Activated naive CD4-positive, alpha-beta T cell (primary cell): ENCODE results near the gene PRDM16.

Source experiments
- DNase-seq, 4 experiments: peaks; one replicate each; lab custom pipeline; 2025; lab: John Stamatoyannopoulos, UW

PRDM16 gene

DNA sequence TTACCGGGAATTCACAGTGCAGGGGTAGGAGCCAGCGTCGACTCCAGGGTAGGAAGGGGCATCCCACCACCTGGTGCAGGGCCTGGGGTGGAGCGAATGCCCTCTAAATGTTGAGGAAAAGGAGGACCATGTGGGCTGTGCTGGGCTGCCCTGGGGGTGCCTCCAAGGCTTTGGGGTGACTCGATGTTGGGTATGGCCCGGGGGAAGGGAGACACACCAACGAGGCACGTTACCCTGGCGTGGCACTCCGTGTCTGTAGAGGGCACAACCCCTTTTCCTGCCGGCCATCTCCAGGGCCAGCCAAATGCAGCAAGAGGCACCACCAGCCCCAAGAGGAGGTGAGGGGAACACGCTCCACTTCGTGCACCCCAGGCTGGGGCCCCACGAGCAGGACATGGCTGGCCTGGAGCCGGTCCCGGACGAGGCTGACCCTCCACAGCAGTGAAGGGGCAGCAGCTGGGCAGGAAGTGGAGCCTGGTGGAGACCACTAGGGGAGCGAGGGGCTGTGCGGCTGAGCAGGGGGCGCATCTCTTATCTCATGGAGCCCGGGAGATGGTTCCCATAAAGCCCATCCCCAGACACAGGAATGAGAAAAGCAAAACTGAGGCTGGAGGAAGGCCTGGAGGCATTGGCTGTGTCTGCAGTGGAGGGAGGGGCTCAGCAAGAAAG lies 36.5 kb upstream of the PRDM16 start:
- DNase-seq: no peak

- DNase-seq: peak in 2 of 4 experiments; percentile 23 to 57
Measured at GRCh38 chr1:3033040-3033789, 35.8 kb upstream of the PRDM16 start.

DNA sequence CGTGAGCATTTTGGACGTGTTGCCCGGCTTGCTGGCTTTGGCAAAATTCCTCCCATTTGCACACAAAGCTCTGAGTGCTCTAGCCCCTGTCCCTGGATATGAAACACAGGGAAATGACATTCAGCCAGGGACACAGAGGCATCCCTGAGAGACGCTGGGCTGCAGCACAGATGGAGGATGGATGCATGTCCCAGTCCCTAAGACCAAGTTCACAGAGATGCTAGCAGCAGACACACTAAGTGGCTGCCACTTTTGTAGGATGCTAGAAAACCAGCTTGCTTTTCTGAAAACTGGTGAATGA lies 35.3 kb upstream of the PRDM16 start:
- DNase-seq: no peak

DNA sequence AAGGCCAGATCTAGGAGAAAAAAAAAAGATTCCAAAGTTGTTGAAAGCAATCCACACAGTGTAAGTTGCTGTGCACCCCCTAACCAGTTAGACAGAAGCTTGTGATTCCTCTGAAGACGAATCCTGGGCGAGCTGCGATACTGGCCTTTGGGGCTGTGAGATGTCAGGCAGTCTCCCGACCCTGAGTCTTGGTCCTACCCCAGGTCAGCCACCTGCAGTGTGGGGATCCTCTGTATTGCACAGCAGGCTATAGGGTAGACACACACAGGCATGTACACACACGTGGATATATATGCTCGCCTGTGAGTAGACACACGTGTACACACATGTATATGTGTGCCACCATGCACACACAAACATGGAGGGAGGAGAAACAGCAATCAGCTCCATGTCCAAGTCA lies 34.8 kb upstream of the PRDM16 start:
- no peak for DNase-seq

DNA sequence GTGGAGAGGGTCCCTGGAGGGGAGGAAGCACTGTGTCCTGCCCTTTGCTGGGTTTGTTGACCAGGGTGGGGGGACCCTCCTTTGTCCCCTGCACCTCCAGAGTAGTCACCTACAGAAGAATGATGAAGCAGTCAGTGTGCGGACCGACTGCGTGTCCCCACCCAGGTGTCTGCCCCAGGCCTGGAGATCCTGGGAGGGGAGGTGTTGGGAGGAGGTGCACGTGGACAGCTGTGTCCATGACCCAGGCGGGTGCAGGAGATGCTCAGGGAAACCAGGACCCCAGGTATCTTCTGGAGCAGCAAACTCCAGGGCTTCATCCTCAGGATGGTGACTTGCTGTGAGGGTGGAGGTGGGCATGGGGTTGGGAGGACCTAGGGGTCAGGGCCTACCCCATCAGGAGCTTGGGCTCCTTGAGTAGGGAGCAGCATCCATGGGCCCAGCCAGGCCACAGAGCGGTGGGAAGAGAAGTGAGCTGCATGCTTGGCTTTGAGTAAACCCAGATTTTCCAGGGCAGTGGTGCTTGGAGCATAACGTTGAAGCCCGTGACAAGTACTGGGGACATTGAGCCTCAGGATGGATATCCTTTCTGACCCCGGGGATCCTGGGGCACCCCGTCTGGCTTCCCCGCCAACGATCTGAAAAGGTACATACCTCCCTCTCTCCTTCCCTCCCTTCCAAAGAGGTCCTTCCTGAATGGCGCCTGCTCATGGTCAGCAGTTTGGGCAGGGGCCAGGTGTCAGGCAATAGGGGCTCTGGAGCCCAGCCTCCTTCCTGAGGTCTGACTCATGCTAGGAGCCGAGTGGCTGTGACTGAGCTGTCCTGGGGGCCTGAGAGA lies 34.1 kb upstream of the PRDM16 start:
- no peak for DNase-seq

DNA sequence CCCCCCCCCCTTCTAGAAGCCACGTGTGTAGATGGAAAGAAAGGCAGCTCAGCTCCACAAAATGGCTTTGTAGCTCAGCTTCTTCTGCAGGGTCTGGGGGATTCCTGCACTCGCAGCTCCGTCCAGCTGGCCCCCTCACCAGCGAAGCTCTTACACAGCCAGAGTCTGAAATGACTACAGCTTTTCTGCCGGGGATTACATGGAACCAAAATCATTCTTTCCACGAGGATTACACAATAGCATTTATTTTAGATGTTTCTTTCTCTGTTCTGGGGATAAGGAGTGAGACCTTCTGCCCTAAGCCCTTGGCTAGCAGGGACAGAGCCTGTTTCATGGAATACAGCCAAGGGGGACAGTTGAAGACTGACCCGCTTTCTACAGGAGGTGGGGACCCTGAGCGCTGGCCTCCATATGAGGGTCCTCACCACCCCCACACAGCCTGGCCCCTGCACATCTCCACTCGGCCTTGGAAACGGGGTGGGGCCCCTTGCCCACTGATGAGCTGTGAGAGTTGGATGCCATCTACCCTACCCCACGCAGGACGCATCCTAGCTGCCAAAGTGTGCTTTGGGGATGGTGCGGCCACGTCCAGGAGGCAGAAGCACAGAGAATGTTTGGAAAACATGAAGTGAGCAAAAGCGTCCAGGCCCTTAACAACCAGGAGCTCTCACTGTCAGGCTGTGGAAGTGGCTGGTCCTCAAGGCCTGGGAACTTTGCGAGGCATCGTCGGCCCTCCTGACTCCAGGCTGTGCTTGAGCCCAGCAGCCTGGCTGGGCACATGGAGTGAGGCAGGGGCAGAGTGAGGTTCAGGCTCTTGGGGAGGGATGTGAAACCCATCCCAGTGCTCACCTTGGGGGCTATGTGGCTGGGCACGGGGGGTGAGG lies 33.2 kb upstream of the PRDM16 start:
- DNase-seq: no peak

GRCh38 chr1:3036447-3037280 lies 32.3 kb upstream of the PRDM16 start:
- no peak for DNase-seq

GRCh38 chr1:3037281-3038040 lies 31.5 kb upstream of the PRDM16 start:
- no peak for DNase-seq

- no peak for DNase-seq
Measured at GRCh38 chr1:3038113-3038551, 30.9 kb upstream of the PRDM16 start.

DNA sequence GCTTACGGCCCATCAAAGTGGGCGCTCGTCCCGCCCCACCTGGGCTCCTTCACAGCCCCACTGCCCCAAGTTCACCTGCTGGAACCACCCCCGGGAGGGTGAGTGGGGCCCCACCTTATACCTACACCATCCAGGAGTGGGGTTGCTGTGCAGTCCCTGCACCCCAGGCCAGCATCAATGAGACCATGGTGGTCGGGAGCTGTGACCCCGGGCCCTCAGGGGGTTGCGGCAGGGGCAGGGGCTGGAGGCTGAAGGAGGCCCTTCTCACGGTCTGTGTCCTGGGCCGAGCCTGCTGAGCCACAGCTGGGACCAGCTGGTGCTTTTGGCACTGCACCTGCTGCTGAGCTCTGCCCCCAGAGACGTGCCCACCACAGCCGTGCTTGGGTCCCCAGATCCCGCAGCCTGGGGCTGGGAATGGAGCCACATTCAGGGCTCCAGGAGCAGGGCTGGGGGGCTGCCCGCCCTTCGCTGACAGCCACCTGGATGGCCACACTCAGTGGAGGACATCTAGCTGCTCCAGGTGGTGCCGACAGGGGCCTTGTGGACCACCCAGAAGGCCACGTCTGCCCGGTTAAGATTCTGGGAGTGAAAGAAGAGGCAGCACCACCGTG lies 30.3 kb upstream of the PRDM16 start:
- DNase-seq: no peak

DNA sequence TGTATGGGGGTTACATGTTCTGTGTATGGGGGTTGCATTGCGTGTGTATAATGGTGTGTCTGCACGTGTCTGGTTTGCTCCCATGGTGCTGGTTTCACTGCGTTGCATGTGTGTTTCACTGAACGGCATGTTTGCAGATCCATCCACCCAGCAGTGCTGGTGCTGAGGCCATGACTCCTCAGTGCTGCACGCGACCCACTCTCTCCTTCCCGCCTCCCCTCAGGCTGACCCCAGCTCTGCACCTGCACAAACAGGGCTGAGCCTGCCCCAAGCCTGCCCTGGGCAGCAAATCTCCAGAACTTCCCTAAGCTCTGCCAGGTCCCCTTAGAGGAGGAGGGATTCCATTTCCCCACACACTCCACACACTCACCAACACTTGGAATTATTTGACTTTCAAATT lies 29.0 kb upstream of the PRDM16 start:
- no peak for DNase-seq

DNA sequence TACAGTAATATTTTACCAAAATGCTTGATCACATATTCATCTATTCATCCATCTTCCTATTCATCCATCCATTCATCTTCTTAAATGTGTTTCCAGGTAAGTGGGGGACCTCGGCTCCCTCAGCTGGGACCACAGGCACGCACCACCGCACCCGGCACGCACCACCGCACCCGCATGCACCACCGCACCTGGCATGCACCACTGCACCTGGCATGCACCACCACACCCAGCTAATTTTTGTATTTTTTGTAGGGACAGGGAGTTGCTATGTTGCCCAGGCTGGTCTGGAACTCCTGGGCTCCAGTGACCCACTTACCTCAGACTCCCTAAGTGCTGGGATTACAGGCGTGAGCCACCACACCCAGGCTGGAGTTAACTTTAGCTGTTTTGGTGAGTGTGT lies 26.5 kb upstream of the PRDM16 start:
- no peak for DNase-seq

DNA sequence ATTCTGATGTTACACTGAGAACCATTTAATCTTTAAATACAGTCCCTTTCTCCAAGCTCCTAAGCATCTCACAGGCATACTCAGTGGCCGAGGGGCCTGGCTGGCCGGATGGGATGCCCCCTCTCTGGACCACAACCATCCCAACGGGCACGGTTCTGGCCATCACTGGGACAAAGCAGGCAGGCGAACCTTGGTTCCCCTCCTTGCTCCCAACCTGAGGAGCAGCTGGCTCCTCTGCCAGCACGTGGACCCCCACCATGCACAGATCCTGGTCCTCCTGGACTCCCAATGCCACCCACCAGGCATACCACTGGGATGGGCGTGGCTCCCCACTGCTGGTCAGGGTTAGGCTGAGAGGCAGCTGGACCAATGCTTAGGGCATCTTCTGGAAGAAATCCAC lies 19.8 kb upstream of the PRDM16 start:
- DNase-seq: no peak

GRCh38 chr1:3049905-3050304 lies 19.1 kb upstream of the PRDM16 start:
- no peak for DNase-seq

GRCh38 chr1:3050603-3051002 lies 18.4 kb upstream of the PRDM16 start:
- no peak for DNase-seq

DNA sequence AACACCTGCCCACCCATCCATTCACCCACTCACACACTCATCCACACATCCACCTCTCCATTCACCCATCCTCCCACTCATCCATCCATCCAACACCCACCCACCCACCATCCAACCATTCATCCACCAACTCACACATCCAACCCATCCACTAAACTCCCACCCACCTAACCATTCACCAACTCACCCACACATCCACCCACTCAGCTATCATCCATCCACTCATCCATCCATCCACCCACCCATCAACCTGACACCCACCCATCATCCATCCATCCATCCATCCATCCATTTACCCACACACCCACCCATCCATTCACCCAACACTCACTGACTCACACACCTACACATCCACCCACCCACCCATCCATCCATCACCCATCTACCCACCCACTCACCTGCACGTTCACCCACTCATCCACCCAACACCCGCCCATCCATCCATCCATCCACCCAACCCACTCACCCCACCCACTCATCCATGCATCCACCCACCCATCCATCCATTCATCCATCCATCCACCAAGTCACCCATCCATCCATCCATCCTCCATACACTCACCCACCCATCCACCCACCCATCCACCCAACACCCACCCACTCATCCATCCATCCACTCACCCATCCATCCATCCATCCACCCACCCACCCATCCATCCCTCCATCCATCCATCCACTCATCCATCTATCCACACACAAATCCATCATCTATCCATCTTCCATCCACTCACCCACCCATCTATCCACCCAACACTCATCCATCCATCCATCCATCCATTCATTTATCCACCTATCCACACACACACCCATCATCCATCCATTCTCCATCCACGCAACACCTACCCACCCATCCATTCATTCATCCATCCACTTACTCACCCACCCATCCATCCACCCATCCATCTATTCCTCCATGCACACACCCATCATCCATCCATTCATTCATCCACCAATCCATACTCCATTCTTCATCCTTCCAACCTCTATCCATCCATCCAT lies 17.4 kb upstream of the PRDM16 start:
- no peak for DNase-seq

- no peak for DNase-seq
Measured at GRCh38 chr1:3052501-3052900, 16.5 kb upstream of the PRDM16 start.

GRCh38 chr1:3053366-3053980 lies 15.5 kb upstream of the PRDM16 start:
- DNase-seq: no peak
